Ishikawa (cell line): ENCODE data around the gene DSCAML1.

ENCODE experiments used
- CEBPB ChIP-seq: IDR thresholded peaks from 2 replicates; pipeline ENCODE4 v1.6.1; 2012
- CREB1 ChIP-seq: IDR thresholded peaks from 2 replicates; pipeline ENCODE4 v1.6.1; 2012; ENCODE audit warnings: low read depth
- EGR1 ChIP-seq: IDR thresholded peaks from 2 replicates; pipeline ENCODE4 v1.6.1; 2012
- EP300 ChIP-seq: IDR thresholded peaks from 2 replicates; pipeline ENCODE4 v1.6.1; 2012; ENCODE audit warnings: borderline replicate concordance
- FOXM1 ChIP-seq: IDR thresholded peaks from 2 replicates; pipeline ENCODE4 v1.6.1; 2012; ENCODE audit warnings: low read depth, borderline replicate concordance
- NFIC ChIP-seq: IDR thresholded peaks from 2 replicates; pipeline ENCODE4 v1.6.1; 2012
- RAD21 ChIP-seq: IDR thresholded peaks from 2 replicates; pipeline ENCODE4 v1.6.1; 2012; ENCODE audit warnings: low read depth
- TAF1 ChIP-seq: IDR thresholded peaks from 2 replicates; pipeline ENCODE4 v1.6.1; 2012; ENCODE audit warnings: low read depth, mild to moderate bottlenecking
- TCF12 ChIP-seq: IDR thresholded peaks from 2 replicates; pipeline ENCODE4 v1.6.1; 2012; ENCODE audit warnings: low read depth
- TEAD4 ChIP-seq: IDR thresholded peaks from 2 replicates; pipeline ENCODE4 v1.6.1; 2012
- YY1 ChIP-seq: IDR thresholded peaks from 2 replicates; pipeline ENCODE4 v1.6.1; 2012; ENCODE audit warnings: low read depth
- ZBTB7A ChIP-seq: IDR thresholded peaks from 2 replicates; pipeline ENCODE4 v1.6.1; 2012; ENCODE audit warnings: low read depth
- TF ChIP-seq, protein P1 (sequence below): IDR thresholded peaks from 2 replicates; pipeline ENCODE4 v1.6.1; 2012; ENCODE audit warnings: low read depth, mild to moderate bottlenecking
- TF ChIP-seq, protein P2 (sequence below): IDR thresholded peaks from 2 replicates; pipeline ENCODE4 v1.6.1; 2012
- TF ChIP-seq, protein P3 (sequence below): IDR thresholded peaks from 2 replicates; pipeline ENCODE4 v1.6.1; 2012

Gene DSCAML1

DNA sequence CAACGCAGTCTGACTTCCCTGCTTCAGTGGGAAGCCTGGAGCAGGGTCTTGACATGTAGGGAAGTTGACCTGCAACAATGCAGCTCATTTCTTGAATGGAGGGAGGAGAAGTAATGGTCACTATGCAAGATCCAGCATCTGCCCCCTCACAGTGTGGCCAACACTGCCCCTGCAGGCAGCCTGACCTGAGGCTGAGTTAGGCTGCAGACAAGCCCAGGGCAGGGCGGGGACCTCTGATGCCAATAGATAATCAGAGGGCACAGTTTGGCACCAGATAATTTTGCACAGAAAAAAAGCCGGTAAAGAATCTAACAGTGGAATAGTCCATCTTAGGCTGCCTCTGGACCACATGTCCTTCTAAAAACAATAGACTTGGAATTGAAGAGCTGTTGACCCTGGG is 182.3 kb downstream of the DSCAML1 start:
- TF ChIP-seq CEBPB (no peak), RAD21 (0 out of 2 replicates have a peak, but pooled peaks have one; percentile 17)

DNA sequence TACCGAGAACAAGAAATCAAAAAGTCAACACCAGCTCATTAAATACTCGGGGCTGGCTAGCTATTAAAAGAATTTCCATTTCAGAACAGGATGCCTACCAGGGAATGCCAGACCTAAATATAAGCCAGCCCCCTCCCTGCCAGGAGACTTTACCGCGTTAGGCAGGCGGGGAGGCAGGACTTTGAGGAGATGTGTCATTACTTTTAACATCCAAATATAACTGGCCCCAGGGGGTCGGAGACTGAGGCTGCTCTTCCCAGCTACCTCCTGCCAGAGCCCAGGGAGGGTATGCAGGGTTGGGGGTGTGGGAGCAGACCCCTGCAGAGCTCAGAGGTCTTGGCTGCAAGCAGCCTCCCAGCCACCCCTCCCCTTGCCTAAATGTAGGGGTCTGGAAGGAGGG is 183.5 kb downstream of the DSCAML1 start:
- TF ChIP-seq EGR1 (no peak), TCF12 (no peak), EP300 (no peak), YY1 (no peak), NFIC (no peak), ZBTB7A (no peak), CEBPB (no peak), RAD21 (no peak)
- TF ChIP-seq, protein P1, sequence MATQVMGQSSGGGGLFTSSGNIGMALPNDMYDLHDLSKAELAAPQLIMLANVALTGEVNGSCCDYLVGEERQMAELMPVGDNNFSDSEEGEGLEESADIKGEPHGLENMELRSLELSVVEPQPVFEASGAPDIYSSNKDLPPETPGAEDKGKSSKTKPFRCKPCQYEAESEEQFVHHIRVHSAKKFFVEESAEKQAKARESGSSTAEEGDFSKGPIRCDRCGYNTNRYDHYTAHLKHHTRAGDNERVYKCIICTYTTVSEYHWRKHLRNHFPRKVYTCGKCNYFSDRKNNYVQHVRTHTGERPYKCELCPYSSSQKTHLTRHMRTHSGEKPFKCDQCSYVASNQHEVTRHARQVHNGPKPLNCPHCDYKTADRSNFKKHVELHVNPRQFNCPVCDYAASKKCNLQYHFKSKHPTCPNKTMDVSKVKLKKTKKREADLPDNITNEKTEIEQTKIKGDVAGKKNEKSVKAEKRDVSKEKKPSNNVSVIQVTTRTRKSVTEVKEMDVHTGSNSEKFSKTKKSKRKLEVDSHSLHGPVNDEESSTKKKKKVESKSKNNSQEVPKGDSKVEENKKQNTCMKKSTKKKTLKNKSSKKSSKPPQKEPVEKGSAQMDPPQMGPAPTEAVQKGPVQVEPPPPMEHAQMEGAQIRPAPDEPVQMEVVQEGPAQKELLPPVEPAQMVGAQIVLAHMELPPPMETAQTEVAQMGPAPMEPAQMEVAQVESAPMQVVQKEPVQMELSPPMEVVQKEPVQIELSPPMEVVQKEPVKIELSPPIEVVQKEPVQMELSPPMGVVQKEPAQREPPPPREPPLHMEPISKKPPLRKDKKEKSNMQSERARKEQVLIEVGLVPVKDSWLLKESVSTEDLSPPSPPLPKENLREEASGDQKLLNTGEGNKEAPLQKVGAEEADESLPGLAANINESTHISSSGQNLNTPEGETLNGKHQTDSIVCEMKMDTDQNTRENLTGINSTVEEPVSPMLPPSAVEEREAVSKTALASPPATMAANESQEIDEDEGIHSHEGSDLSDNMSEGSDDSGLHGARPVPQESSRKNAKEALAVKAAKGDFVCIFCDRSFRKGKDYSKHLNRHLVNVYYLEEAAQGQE, result no peak
- TF ChIP-seq, protein P2, sequence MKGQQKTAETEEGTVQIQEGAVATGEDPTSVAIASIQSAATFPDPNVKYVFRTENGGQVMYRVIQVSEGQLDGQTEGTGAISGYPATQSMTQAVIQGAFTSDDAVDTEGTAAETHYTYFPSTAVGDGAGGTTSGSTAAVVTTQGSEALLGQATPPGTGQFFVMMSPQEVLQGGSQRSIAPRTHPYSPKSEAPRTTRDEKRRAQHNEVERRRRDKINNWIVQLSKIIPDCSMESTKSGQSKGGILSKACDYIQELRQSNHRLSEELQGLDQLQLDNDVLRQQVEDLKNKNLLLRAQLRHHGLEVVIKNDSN, result no peak

DNA sequence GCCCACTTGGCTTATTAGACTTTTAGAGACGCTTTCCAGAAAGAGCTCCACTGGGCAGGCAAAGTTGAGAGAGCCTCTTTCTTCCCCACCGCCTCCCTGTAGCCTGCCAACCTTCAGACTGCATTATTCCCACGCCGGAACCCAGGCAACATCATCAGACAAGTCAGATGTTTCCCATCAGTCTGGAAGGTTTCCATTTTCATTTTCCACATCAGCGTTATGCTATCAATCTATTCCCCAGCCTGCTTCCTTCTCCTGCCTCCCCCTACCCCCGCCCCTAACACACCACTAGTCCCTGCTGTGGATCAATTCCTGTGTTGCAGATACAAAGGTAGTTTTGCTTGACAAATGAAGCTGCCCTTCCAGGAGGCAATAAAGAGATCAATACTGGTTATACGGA is 184.8 kb downstream of the DSCAML1 start:
- TF ChIP-seq, protein P1, result no peak
- TF ChIP-seq CREB1 (no peak), TCF12 (no peak), TAF1 (no peak), FOXM1 (no peak), RAD21 (no peak), EGR1 (no peak), YY1 (no peak), EP300 (no peak), TEAD4 (no peak), NFIC (no peak), CEBPB (no peak), ZBTB7A (no peak)
- TF ChIP-seq, protein P3, sequence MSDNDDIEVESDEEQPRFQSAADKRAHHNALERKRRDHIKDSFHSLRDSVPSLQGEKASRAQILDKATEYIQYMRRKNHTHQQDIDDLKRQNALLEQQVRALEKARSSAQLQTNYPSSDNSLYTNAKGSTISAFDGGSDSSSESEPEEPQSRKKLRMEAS, result no peak
- TF ChIP-seq, protein P2, result no peak

DNA sequence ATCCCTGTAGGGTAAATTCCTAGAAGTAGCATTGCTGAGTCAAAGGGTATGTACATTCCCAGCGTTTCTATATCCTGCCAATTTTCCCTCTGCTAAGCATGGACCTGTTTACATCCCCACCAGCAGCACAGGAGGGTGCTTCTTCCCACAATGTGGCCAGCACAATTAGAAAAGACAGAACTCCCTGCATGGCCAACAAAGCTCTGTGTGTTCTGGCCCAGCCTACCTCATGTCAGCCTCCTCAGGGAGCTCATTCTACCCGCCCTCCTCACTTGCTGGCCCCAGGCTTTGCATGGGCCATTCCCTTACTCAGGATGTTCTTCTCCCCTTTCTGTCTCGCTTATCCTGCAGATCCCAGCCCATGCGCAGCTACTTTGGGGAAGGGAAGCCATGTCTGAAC is 186.1 kb downstream of the DSCAML1 start:
- TF ChIP-seq, protein P1, result no peak
- no peak for TF ChIP-seq EGR1
- TF ChIP-seq TEAD4, result no peak
- TF ChIP-seq, protein P2, result no peak

DNA sequence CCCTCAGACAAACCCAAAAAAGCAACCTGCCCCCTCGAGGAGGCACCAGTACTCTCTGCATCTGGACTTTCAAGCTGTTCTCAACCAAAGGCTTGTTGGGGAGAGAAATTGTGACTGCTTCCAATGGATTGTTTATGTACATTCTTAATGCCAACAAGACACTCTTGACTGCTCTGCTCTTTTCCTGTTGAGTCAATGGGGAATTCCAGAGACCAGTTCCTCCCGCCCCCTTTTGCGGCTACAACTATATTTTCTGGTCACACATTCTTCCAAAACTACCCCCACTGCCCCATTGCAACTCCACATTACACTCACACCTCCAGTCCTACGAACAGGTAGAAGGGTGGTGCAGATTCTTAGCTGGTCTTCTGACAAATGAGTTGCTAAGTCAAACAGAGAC is 187.0 kb downstream of the DSCAML1 start:
- TF ChIP-seq RAD21, result no peak
- TF ChIP-seq ZBTB7A, result no peak
- TF ChIP-seq TEAD4, result no peak
- TF ChIP-seq CEBPB, result no peak
- no peak for TF ChIP-seq TAF1
- TF ChIP-seq EP300, result no peak
